ENCODE measurements around the gene ARPC2. TPM values are rescaled to one million over a fixed set of nuclear protein-coding genes. Genes with fewer than 3 reads are reported as not detected.

Gene ARPC2
- polyA plus RNA-seq, 1 donor (not counting 4 experiments of a cell fraction or from before 2014, with no cell fraction given) = 1,121 TPM

DNA sequence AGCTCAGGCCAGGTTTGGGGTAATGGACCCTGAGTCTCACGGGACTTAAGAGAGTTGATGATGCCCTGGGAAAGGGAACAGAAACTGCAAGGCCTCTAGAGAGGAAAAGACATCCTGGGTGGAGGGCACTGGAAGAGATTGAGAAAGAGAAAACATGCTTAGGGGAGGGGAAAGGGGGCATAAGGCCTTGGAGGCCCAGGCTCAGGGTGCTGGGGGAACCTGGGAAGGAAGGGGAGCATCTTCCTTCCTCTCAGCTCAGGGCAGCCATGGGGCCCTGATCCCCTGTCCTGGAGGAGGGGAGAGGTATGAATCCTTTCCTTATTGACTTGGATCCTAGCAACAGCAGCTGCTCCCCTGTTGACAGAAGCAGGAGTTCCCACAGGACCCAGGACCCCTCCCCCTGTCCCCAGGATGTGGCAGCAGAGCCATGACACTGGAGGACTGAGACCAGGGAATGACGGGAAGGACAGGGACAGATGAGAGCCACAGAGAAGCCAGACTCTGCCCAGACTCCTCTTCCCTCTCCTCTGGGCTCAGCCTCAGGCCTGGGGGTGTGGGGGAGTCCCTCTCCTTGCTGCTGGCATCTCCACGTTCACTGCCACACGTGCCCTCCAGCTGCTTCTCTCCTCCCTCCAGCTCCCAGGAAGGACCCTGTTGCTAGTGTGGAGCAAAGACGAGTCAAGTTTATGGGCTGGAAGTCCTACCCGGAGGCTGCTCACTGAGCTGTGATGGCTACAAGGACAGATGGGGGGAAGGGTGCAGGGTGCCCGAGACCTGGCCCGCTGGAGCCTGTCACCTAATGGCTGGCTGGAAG lies 44.6 kb downstream of the ARPC2 start:
- FAIRE-seq = no peak

GRCh38 chr2:218262237-218262600 lies 45.2 kb downstream of the ARPC2 start:
- no peak for FAIRE-seq
- H3K9me1 ChIP-seq (ENCODE audit: control insufficient read depth, extremely low read depth, insufficient read depth, low read length) = no peaks in the 10 kb centered on the region
- H4K20me1 ChIP-seq (ENCODE audit: control insufficient read depth, extremely low read depth, insufficient read depth, low read length) = peaks cover 6% of the 10 kb centered on the region
- H3K27ac ChIP-seq (ENCODE audit: control insufficient read depth, insufficient read depth, low read length) = no peak overlapping the region
- H3K36me3 ChIP-seq (ENCODE audit: control insufficient read depth in 2 of 2, extremely low read depth in 1 of 2, insufficient read depth in 2 of 2, low read length in 2 of 2) = peaks cover 26% of the 10 kb centered on the region in 2 experiments
- no peak overlapping the region for H3K9ac ChIP-seq (ENCODE audit: control insufficient read depth, extremely low read depth, insufficient read depth, low read length)
- DNase-seq (ENCODE audit: low read depth, low spot score) = no peak
- H3K9me3 ChIP-seq (ENCODE audit: control insufficient read depth, low read depth, low read length) = no peaks in the 10 kb centered on the region
- H2AFZ ChIP-seq (ENCODE audit: control insufficient read depth, low read length) = no peak overlapping the region
- H3K4me1 ChIP-seq (ENCODE audit: control insufficient read depth, extremely low read depth, insufficient read depth, low read length) = peaks cover 3% of the 10 kb centered on the region
- peaks cover under 1% of the 10 kb centered on the region for H3K79me2 ChIP-seq (ENCODE audit: control insufficient read depth, insufficient read depth, low read length)
- H3K27me3 ChIP-seq (ENCODE audit: control insufficient read depth, extremely low read depth, insufficient read depth, low read length) = no peaks in the 10 kb centered on the region
- no peak for TF ChIP-seq EZH2 (IDR thresholded peaks at IDR 0.05; ENCODE audit: low read length)
- no peak for TF ChIP-seq CTCF (optimal IDR thresholded peaks at IDR 0.05 in 1 of 3, IDR thresholded peaks at IDR 0.05 in 1 of 3, conservative IDR thresholded peaks at IDR 0.05 in 1 of 3; ENCODE audit: extremely low read depth in 1 of 3, insufficient read depth in 2 of 3, low read length in 3 of 3)
- dilution Hi-C loops (cut with MboI; ENCODE audit: extremely low pct_ligation_motif_present, low sequenced_read_pairs) = no loop called here
- no peak overlapping the region for H3K4me2 ChIP-seq (ENCODE audit: control insufficient read depth, extremely low read depth, insufficient read depth, low read depth, low read length)
- no peak overlapping the region for H3K4me3 ChIP-seq (ENCODE audit: control insufficient read depth in 2 of 3, extremely low read depth in 1 of 3, insufficient read depth in 2 of 3, low read depth in 1 of 3, low read length in 3 of 3)

More for the DNA sequence above, 44.6 kb downstream of the ARPC2 start:
- Histone ChIP-seq H3K9me1 (ENCODE audit: control insufficient read depth, extremely low read depth, insufficient read depth, low read length) (no peaks in the 10 kb centered on the region), H3K4me3 (ENCODE audit: control insufficient read depth in 2 of 3, extremely low read depth in 1 of 3, insufficient read depth in 2 of 3, low read depth in 1 of 3, low read length in 3 of 3) (no peak overlapping the region), H3K4me2 (ENCODE audit: control insufficient read depth, extremely low read depth, insufficient read depth, low read depth, low read length) (no peak overlapping the region), H3K9me3 (ENCODE audit: control insufficient read depth, low read depth, low read length) (no peaks in the 10 kb centered on the region), H4K20me1 (ENCODE audit: control insufficient read depth, extremely low read depth, insufficient read depth, low read length) (peaks cover 9% of the 10 kb centered on the region), H3K4me1 (ENCODE audit: control insufficient read depth, extremely low read depth, insufficient read depth, low read length) (peaks cover 3% of the 10 kb centered on the region), H3K27me3 (ENCODE audit: control insufficient read depth, extremely low read depth, insufficient read depth, low read length) (no peaks in the 10 kb centered on the region), H3K36me3 (ENCODE audit: control insufficient read depth in 2 of 2, extremely low read depth in 1 of 2, insufficient read depth in 2 of 2, low read length in 2 of 2) (peaks cover 22% of the 10 kb centered on the region in 2 experiments), H3K27ac (ENCODE audit: control insufficient read depth, insufficient read depth, low read length) (no peak overlapping the region), H3K79me2 (ENCODE audit: control insufficient read depth, insufficient read depth, low read length) (no peaks in the 10 kb centered on the region), H2AFZ (ENCODE audit: control insufficient read depth, low read length) (no peak overlapping the region), H3K9ac (ENCODE audit: control insufficient read depth, extremely low read depth, insufficient read depth, low read length) (no peak overlapping the region)
- dilution Hi-C loops (cut with MboI; ENCODE audit: extremely low pct_ligation_motif_present, low sequenced_read_pairs) = no loop called here
- TF ChIP-seq CTCF (optimal IDR thresholded peaks at IDR 0.05 in 1 of 3, IDR thresholded peaks at IDR 0.05 in 1 of 3, conservative IDR thresholded peaks at IDR 0.05 in 1 of 3; ENCODE audit: extremely low read depth in 1 of 3, insufficient read depth in 2 of 3, low read length in 3 of 3) = no peak
- TF ChIP-seq EZH2 (IDR thresholded peaks at IDR 0.05; ENCODE audit: low read length) = no peak
- DNase-seq (ENCODE audit: low read depth, low spot score) = no peak

All from keratinocyte (primary cell).